ENCODE measurements around the gene PAQR5. TPM values are rescaled to one million over a fixed set of nuclear protein-coding genes. Genes with fewer than 3 reads are reported as not detected.

PAQR5 gene
- total RNA-seq, 1 experiment from 2014 or later, result 2.0 TPM

GRCh38 chr15:69343133-69343532, 44.4 kb downstream of the PAQR5 start:
- H3K4me1 ChIP-seq (ENCODE audit: control insufficient read depth, insufficient read depth, low read length), result no peaks in the 10 kb centered on the region
- no peak overlapping the region for H3K27ac ChIP-seq (ENCODE audit: low read length)
- ChIA-PET POLR2A (no interaction called here), CTCF (no interaction called here)
- BruUV-seq (replicated peaks), result no TSS peak
- in situ Hi-C loops (cut with HindIII; ENCODE audit: low pct_unique_long_range_greater_than_20kb, low sequenced_read_pairs) (no loop called here), intact Hi-C loops (cut with micrococcal nuclease; ENCODE audit: unreplicated experiment) (no loop called here)
- no peaks in the 10 kb centered on the region for H3K27me3 ChIP-seq (ENCODE audit: control insufficient read depth, insufficient read depth, low read length)
- H3K36me3 ChIP-seq (ENCODE audit: control insufficient read depth, insufficient read depth, low read length), result no peaks in the 10 kb centered on the region
- H3K4me3 ChIP-seq (ENCODE audit: low read depth in 2 of 2, low read length in 2 of 2), result no peak overlapping the region
- no peaks in the 10 kb centered on the region for H3K9me3 ChIP-seq (ENCODE audit: control insufficient read depth, insufficient read depth, low read depth, low read length)
- no peak for TF ChIP-seq SIN3A (IDR thresholded peaks at IDR 0.05; ENCODE audit: borderline replicate concordance, insufficient read depth, low read depth, low read length)
- TF ChIP-seq TCF7L2 (IDR thresholded peaks at IDR 0.05; ENCODE audit: low read depth, low read length), result no peak
- TF ChIP-seq, protein P1, sequence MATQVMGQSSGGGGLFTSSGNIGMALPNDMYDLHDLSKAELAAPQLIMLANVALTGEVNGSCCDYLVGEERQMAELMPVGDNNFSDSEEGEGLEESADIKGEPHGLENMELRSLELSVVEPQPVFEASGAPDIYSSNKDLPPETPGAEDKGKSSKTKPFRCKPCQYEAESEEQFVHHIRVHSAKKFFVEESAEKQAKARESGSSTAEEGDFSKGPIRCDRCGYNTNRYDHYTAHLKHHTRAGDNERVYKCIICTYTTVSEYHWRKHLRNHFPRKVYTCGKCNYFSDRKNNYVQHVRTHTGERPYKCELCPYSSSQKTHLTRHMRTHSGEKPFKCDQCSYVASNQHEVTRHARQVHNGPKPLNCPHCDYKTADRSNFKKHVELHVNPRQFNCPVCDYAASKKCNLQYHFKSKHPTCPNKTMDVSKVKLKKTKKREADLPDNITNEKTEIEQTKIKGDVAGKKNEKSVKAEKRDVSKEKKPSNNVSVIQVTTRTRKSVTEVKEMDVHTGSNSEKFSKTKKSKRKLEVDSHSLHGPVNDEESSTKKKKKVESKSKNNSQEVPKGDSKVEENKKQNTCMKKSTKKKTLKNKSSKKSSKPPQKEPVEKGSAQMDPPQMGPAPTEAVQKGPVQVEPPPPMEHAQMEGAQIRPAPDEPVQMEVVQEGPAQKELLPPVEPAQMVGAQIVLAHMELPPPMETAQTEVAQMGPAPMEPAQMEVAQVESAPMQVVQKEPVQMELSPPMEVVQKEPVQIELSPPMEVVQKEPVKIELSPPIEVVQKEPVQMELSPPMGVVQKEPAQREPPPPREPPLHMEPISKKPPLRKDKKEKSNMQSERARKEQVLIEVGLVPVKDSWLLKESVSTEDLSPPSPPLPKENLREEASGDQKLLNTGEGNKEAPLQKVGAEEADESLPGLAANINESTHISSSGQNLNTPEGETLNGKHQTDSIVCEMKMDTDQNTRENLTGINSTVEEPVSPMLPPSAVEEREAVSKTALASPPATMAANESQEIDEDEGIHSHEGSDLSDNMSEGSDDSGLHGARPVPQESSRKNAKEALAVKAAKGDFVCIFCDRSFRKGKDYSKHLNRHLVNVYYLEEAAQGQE (IDR thresholded peaks at IDR 0.05; ENCODE audit: insufficient read depth in 1 of 2, low read depth in 2 of 2, low read length in 1 of 2), result no peak
- TF ChIP-seq, protein P2, sequence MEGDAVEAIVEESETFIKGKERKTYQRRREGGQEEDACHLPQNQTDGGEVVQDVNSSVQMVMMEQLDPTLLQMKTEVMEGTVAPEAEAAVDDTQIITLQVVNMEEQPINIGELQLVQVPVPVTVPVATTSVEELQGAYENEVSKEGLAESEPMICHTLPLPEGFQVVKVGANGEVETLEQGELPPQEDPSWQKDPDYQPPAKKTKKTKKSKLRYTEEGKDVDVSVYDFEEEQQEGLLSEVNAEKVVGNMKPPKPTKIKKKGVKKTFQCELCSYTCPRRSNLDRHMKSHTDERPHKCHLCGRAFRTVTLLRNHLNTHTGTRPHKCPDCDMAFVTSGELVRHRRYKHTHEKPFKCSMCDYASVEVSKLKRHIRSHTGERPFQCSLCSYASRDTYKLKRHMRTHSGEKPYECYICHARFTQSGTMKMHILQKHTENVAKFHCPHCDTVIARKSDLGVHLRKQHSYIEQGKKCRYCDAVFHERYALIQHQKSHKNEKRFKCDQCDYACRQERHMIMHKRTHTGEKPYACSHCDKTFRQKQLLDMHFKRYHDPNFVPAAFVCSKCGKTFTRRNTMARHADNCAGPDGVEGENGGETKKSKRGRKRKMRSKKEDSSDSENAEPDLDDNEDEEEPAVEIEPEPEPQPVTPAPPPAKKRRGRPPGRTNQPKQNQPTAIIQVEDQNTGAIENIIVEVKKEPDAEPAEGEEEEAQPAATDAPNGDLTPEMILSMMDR (IDR thresholded peaks at IDR 0.05), result no peak
- TF ChIP-seq POLR2AphosphoS5 (IDR thresholded peaks at IDR 0.05; ENCODE audit: low read depth, low read length), result no peak
- no peak for DNase-seq (ENCODE audit: low read depth, low spot score)
- no peak for ATAC-seq

GRCh38 chr15:69344238-69344637, 45.5 kb downstream of the PAQR5 start:
- ChIA-PET POLR2A (no interaction called here), CTCF (no interaction called here)
- ATAC-seq (no peak), DNase-seq (ENCODE audit: low read depth, low spot score) (no peak)
- no TSS peak for BruUV-seq (replicated peaks)
- in situ Hi-C loops (cut with HindIII; ENCODE audit: low pct_unique_long_range_greater_than_20kb, low sequenced_read_pairs) (no loop called here), intact Hi-C loops (cut with micrococcal nuclease; ENCODE audit: unreplicated experiment) (no loop called here)
- no peak for TF ChIP-seq POLR2AphosphoS5 (IDR thresholded peaks at IDR 0.05; ENCODE audit: low read depth, low read length)
- TF ChIP-seq, protein P1 (IDR thresholded peaks at IDR 0.05; ENCODE audit: insufficient read depth in 1 of 2, low read depth in 2 of 2, low read length in 1 of 2), result no peak
- no peak for TF ChIP-seq SIN3A (IDR thresholded peaks at IDR 0.05; ENCODE audit: borderline replicate concordance, insufficient read depth, low read depth, low read length)
- TF ChIP-seq, protein P2 (IDR thresholded peaks at IDR 0.05), result no peak
- no peak for TF ChIP-seq TCF7L2 (IDR thresholded peaks at IDR 0.05; ENCODE audit: low read depth, low read length)
- Histone ChIP-seq H3K27me3 (ENCODE audit: control insufficient read depth, insufficient read depth, low read length) (no peaks in the 10 kb centered on the region), H3K27ac (ENCODE audit: low read length) (no peak overlapping the region), H3K4me3 (ENCODE audit: low read depth in 2 of 2, low read length in 2 of 2) (no peak overlapping the region), H3K36me3 (ENCODE audit: control insufficient read depth, insufficient read depth, low read length) (no peaks in the 10 kb centered on the region), H3K9me3 (ENCODE audit: control insufficient read depth, insufficient read depth, low read depth, low read length) (no peaks in the 10 kb centered on the region), H3K4me1 (ENCODE audit: control insufficient read depth, insufficient read depth, low read length) (no peaks in the 10 kb centered on the region)
